ENCODE results near the gene TEAD1. TPM values are rescaled to one million over a fixed set of nuclear protein-coding genes. Genes with fewer than 3 reads are reported as not detected.

Gene TEAD1
- polyA plus RNA-seq, 1 donor (not counting 4 experiments of a cell fraction or from before 2014, with no cell fraction given), result 32.7 TPM

- no peaks in the 10 kb centered on the region for H4K20me1 ChIP-seq (ENCODE audit: control insufficient read depth, extremely low read depth, insufficient read depth, low read length)
- H3K9me1 ChIP-seq (ENCODE audit: control insufficient read depth, extremely low read depth, insufficient read depth, low read length), result no peaks in the 10 kb centered on the region
- H3K4me3 ChIP-seq (ENCODE audit: control insufficient read depth in 2 of 3, extremely low read depth in 1 of 3, insufficient read depth in 2 of 3, low read depth in 1 of 3, low read length in 3 of 3), result no peak overlapping the region
- peaks cover 18 to 29% of the 10 kb centered on the region in 2 experiments for H3K36me3 ChIP-seq (ENCODE audit: control insufficient read depth in 2 of 2, extremely low read depth in 1 of 2, insufficient read depth in 2 of 2, low read length in 2 of 2)
- H3K4me2 ChIP-seq (ENCODE audit: control insufficient read depth, extremely low read depth, insufficient read depth, low read depth, low read length), result no peak overlapping the region
- FAIRE-seq (no peak), DNase-seq (ENCODE audit: low read depth, low spot score) (no peak)
- no peaks in the 10 kb centered on the region for H3K9me3 ChIP-seq (ENCODE audit: control insufficient read depth, low read depth, low read length)
- no peak for TF ChIP-seq EZH2 (IDR thresholded peaks at IDR 0.05; ENCODE audit: low read length)
- no peak for TF ChIP-seq CTCF (optimal IDR thresholded peaks at IDR 0.05 in 1 of 3, IDR thresholded peaks at IDR 0.05 in 1 of 3, conservative IDR thresholded peaks at IDR 0.05 in 1 of 3; ENCODE audit: extremely low read depth in 1 of 3, insufficient read depth in 2 of 3, low read length in 3 of 3)
- H3K79me2 ChIP-seq (ENCODE audit: control insufficient read depth, insufficient read depth, low read length), result no peaks in the 10 kb centered on the region
- H3K4me1 ChIP-seq (ENCODE audit: control insufficient read depth, extremely low read depth, insufficient read depth, low read length), result peaks cover 10% of the 10 kb centered on the region
- dilution Hi-C loops (cut with MboI; ENCODE audit: extremely low pct_ligation_motif_present, low sequenced_read_pairs), result no loop called here
- H3K27ac ChIP-seq (ENCODE audit: control insufficient read depth, insufficient read depth, low read length), result no peak overlapping the region
- no peak overlapping the region for H3K9ac ChIP-seq (ENCODE audit: control insufficient read depth, extremely low read depth, insufficient read depth, low read length)
- H2AFZ ChIP-seq (ENCODE audit: control insufficient read depth, low read length), result no peak overlapping the region
- no peaks in the 10 kb centered on the region for H3K27me3 ChIP-seq (ENCODE audit: control insufficient read depth, extremely low read depth, insufficient read depth, low read length)
Measured at GRCh38 chr11:12889243-12889642, 215.0 kb downstream of the TEAD1 start.

DNA sequence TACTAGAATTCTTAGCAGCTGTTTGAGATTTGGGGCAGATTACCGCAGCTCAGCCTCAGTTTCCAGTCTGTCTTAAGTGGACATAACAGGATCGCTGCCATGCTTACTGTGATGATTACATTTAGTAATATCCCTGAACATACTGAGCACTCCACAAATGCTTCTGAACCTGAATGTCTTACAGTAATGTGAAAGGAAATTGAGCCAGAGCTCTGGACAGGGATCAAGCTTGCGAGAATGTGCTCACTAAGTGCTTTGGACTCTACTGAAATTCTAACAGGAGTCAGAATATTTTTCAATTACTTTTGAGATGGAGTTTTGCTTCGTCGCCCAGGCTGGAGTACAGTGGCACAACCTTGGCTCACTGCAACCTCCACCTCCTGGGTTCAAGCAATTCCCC, 216.3 kb downstream of the TEAD1 start:
- H3K27ac ChIP-seq (ENCODE audit: control insufficient read depth, insufficient read depth, low read length), result no peak overlapping the region
- no peak overlapping the region for H3K9ac ChIP-seq (ENCODE audit: control insufficient read depth, extremely low read depth, insufficient read depth, low read length)
- H3K9me3 ChIP-seq (ENCODE audit: control insufficient read depth, low read depth, low read length), result no peaks in the 10 kb centered on the region
- DNase-seq (ENCODE audit: low read depth, low spot score) (no peak), FAIRE-seq (no peak)
- H3K36me3 ChIP-seq (ENCODE audit: control insufficient read depth in 2 of 2, extremely low read depth in 1 of 2, insufficient read depth in 2 of 2, low read length in 2 of 2), result peaks cover 17 to 40% of the 10 kb centered on the region in 2 experiments
- no peaks in the 10 kb centered on the region for H3K79me2 ChIP-seq (ENCODE audit: control insufficient read depth, insufficient read depth, low read length)
- H3K4me1 ChIP-seq (ENCODE audit: control insufficient read depth, extremely low read depth, insufficient read depth, low read length), result peaks cover 10% of the 10 kb centered on the region
- H3K27me3 ChIP-seq (ENCODE audit: control insufficient read depth, extremely low read depth, insufficient read depth, low read length), result no peaks in the 10 kb centered on the region
- H4K20me1 ChIP-seq (ENCODE audit: control insufficient read depth, extremely low read depth, insufficient read depth, low read length), result no peaks in the 10 kb centered on the region
- H3K4me3 ChIP-seq (ENCODE audit: control insufficient read depth in 2 of 3, extremely low read depth in 1 of 3, insufficient read depth in 2 of 3, low read depth in 1 of 3, low read length in 3 of 3), result no peak overlapping the region
- TF ChIP-seq EZH2 (IDR thresholded peaks at IDR 0.05; ENCODE audit: low read length) (no peak), CTCF (optimal IDR thresholded peaks at IDR 0.05 in 1 of 3, IDR thresholded peaks at IDR 0.05 in 1 of 3, conservative IDR thresholded peaks at IDR 0.05 in 1 of 3; ENCODE audit: extremely low read depth in 1 of 3, insufficient read depth in 2 of 3, low read length in 3 of 3) (no peak)
- H3K9me1 ChIP-seq (ENCODE audit: control insufficient read depth, extremely low read depth, insufficient read depth, low read length), result no peaks in the 10 kb centered on the region
- H3K4me2 ChIP-seq (ENCODE audit: control insufficient read depth, extremely low read depth, insufficient read depth, low read depth, low read length), result no peak overlapping the region
- dilution Hi-C loops (cut with MboI; ENCODE audit: extremely low pct_ligation_motif_present, low sequenced_read_pairs), result no loop called here
- H2AFZ ChIP-seq (ENCODE audit: control insufficient read depth, low read length), result no peak overlapping the region
